Osteoblast (primary cell): Measurements from ENCODE around the gene AIF1. TPM values are rescaled to one million over a fixed set of nuclear protein-coding genes. Genes with fewer than 3 reads are reported as not detected.
"Not testable (repeated sequence)": the region's sequence is repeated elsewhere in the genome, so short reads cannot be mapped to it uniquely, and the experiment has no call there.

Source experiments
- DNase-seq: peaks from one replicate; pipeline ENCODE4 v3.0.0; 2011; ENCODE audit warnings: low spot score, mixed read lengths; ENCODE audit not compliant: insufficient read length; ENCODE audit errors: missing footprints
- H2AFZ ChIP-seq: 2 replicates; pipeline ENCODE4 v1.6.0; 2011; ENCODE audit warnings: mild to moderate bottlenecking, low read length
- H3K27ac ChIP-seq: 2 replicates; pipeline ENCODE4 v1.5.1; 2011; ENCODE audit warnings: mild to moderate bottlenecking, low read depth, low read length, moderate library complexity
- H3K27me3 ChIP-seq: 2 replicates; pipeline ENCODE4 v1.6.0; 2012; ENCODE audit warnings: mild to moderate bottlenecking, control low read depth, inconsistent platforms, low read length, moderate library complexity; ENCODE audit not compliant: insufficient read depth
- H3K36me3 ChIP-seq: 2 replicates; pipeline ENCODE4 v1.5.1; 2011; ENCODE audit warnings: mild to moderate bottlenecking, low read length, control low read depth, moderate library complexity; ENCODE audit not compliant: insufficient read depth
- H3K4me1 ChIP-seq: 2 replicates; pipeline ENCODE4 v1.5.1; 2011; ENCODE audit warnings: mild to moderate bottlenecking, low read length, control low read depth, moderate library complexity; ENCODE audit not compliant: insufficient read depth
- H3K4me2 ChIP-seq: 2 replicates; pipeline ENCODE4 v1.6.0; 2011; ENCODE audit warnings: mild to moderate bottlenecking, low read length; ENCODE audit not compliant: insufficient read depth
- H3K4me3 ChIP-seq: fragments of 200-600 bp; sonication (generic); 3 replicates; pipeline ENCODE4 v1.5.1; 2012; ENCODE audit warnings: mild to moderate bottlenecking, low read length, inconsistent platforms; ENCODE audit not compliant: insufficient read depth
- H3K79me2 ChIP-seq: 2 replicates; pipeline ENCODE4 v1.6.0; 2012; ENCODE audit warnings: mild to moderate bottlenecking, low read length, control low read depth, inconsistent platforms; ENCODE audit not compliant: insufficient read depth
- H3K9me3 ChIP-seq: 2 replicates; pipeline ENCODE4 v1.5.1; 2011; ENCODE audit warnings: low read depth, low read length, control low read depth
- H4K20me1 ChIP-seq: 2 replicates; pipeline ENCODE4 v1.6.0; 2012; ENCODE audit warnings: mild to moderate bottlenecking, low read length, control low read depth; ENCODE audit not compliant: insufficient read depth
- CTCF ChIP-seq: IDR thresholded peaks from 2 replicates; pipeline ENCODE4 v1.5.1; 2011; ENCODE audit warnings: mild to moderate bottlenecking, low read depth, low read length, moderate library complexity; ENCODE audit errors: extremely low read depth
- total RNA-seq: library from RNA; depleted of rRNA; stranded (reverse); fragments of >200 nt; gene quantifications from 2 replicates; pipeline ENCODE4 v1.2.3, GENCODE V29; 2012

AIF1 gene
- total RNA-seq, 1 donor, result 0.36 TPM

- no peaks in the 10 kb centered on the region for H3K27me3 ChIP-seq
- no peaks in the 10 kb centered on the region for H3K9me3 ChIP-seq
- no peak for TF ChIP-seq CTCF
- H2AFZ ChIP-seq, result no peak overlapping the region
- no peak overlapping the region for H3K4me2 ChIP-seq
- no peak overlapping the region for H3K4me3 ChIP-seq
- H3K79me2 ChIP-seq, result no peaks in the 10 kb centered on the region
- DNase-seq, result peak; percentile 35
- no peaks in the 10 kb centered on the region for H3K36me3 ChIP-seq
- H4K20me1 ChIP-seq, result no peaks in the 10 kb centered on the region
- peaks cover 7% of the 10 kb centered on the region for H3K4me1 ChIP-seq
- no peak overlapping the region for H3K27ac ChIP-seq
Observed at GRCh38 chr6:31586599-31587281, 28.3 kb upstream of the AIF1 start.

GRCh38 chr6:31587791-31588777, 26.9 kb upstream of the AIF1 start:
- peak overlapping the region; percentile 59 for H2AFZ ChIP-seq
- no peaks in the 10 kb centered on the region for H3K36me3 ChIP-seq

GRCh38 chr6:31588871-31589650, 26.0 kb upstream of the AIF1 start:
- no peak for TF ChIP-seq CTCF
- Histone ChIP-seq H3K9me3 (no peaks in the 10 kb centered on the region), H3K27ac (no peak overlapping the region), H2AFZ (peak overlapping the region; percentile 77), H3K4me3 (no peak overlapping the region), H3K36me3 (no peaks in the 10 kb centered on the region), H4K20me1 (no peaks in the 10 kb centered on the region), H3K79me2 (no peaks in the 10 kb centered on the region), H3K27me3 (no peaks in the 10 kb centered on the region), H3K4me1 (peaks cover 5% of the 10 kb centered on the region), H3K4me2 (no peak overlapping the region)
- peak; percentile 73 for DNase-seq

More at GRCh38 chr6:31587791-31588777, 26.9 kb upstream of the AIF1 start:
- peak overlapping the region; percentile 18 for H3K4me2 ChIP-seq
- no peak for TF ChIP-seq CTCF
- H3K79me2 ChIP-seq, result no peaks in the 10 kb centered on the region
- no peaks in the 10 kb centered on the region for H3K9me3 ChIP-seq
- no peak overlapping the region for H3K4me3 ChIP-seq
- H3K4me1 ChIP-seq, result peaks cover 5% of the 10 kb centered on the region
- H3K27ac ChIP-seq, result no peak overlapping the region
- DNase-seq, result peak; percentile 38
- H4K20me1 ChIP-seq, result no peaks in the 10 kb centered on the region
- no peaks in the 10 kb centered on the region for H3K27me3 ChIP-seq

DNA sequence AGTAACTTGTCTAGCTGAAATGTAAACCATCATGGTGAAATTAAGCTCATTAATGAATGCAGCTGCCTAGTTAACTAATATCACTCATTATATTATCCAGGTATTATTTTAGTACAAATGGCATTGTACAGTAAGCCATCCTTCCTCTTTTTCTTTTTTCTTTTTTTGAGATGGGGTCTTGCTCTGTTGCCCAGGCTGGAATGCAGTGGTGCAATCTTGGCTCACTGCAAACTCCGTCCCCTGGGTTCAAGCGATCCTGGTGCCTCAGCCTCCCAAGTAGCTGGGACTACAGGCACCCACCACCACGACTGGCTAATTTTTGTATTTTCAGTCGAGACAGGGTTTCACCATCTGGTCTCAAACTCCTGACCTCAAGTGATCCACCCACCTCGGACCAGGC, 24.3 kb upstream of the AIF1 start:
- not testable (repeated sequence) for H3K4me3 ChIP-seq, H2AFZ ChIP-seq, H3K9me3 ChIP-seq, H3K27me3 ChIP-seq, H4K20me1 ChIP-seq, H3K4me2 ChIP-seq, DNase-seq, H3K4me1 ChIP-seq, H3K79me2 ChIP-seq, H3K36me3 ChIP-seq, H3K27ac ChIP-seq
